ENCODE data around the gene GRAMD4. TPM values are rescaled to one million over a fixed set of nuclear protein-coding genes. Genes with fewer than 3 reads are reported as not detected.

GRAMD4 gene
- total and polyA plus RNA-seq, 10 of the 15 experiments (the other 5 are each of a cell fraction or from before 2014, with no cell fraction given), result 0.21 to 45.5 (median 10.6) TPM

GRCh38 chr22:46710806-46711205 is 90.6 kb downstream of the GRAMD4 start:
- ChIA-PET CTCF (no interaction called here), POLR2A (no interaction called here), RAD21 (ENCODE audit: unreplicated experiment) (no interaction called here), SMC1A (ENCODE audit: uncharacterized antibody, unreplicated experiment) (no interaction called here)
- in situ Hi-C loops (cut with MboI) (no loop called here), intact Hi-C loops (cut with micrococcal nuclease; ENCODE audit: unreplicated experiment) (no loop called here)
- FAIRE-seq (no peak), DNase-seq (ENCODE audit: low read depth, low spot score) (no peak), ATAC-seq (no peak)
- Histone ChIP-seq H3K4me1 (ENCODE audit: control insufficient read depth, insufficient read depth, low read length) (no peaks in the 10 kb centered on the region), H3K9ac (ENCODE audit: control insufficient read depth, insufficient read depth, low read length) (no peak overlapping the region), H3K36me3 (ENCODE audit: control insufficient read depth in 2 of 2, insufficient read depth in 2 of 2, low read length in 1 of 2) (peaks cover 20 to 25% of the 10 kb centered on the region in 2 experiments), H3K9me3 (replicated peaks; ENCODE audit: control insufficient read depth, insufficient read depth, low read length) (no peaks in the 10 kb centered on the region), H3K4me2 (ENCODE audit: control insufficient read depth, insufficient read depth) (no peak overlapping the region), H3K27ac (ENCODE audit: control insufficient read depth, insufficient read depth) (no peak overlapping the region), H4K20me1 (ENCODE audit: control insufficient read depth, insufficient read depth) (no peaks in the 10 kb centered on the region), H2AFZ (ENCODE audit: control insufficient read depth, low read depth, low read length) (no peak overlapping the region), H3K4me3 (no peak overlapping the region), H3K79me2 (ENCODE audit: control insufficient read depth, insufficient read depth, low read length) (no peaks in the 10 kb centered on the region), H3K27me3 (replicated peaks in 1 of 2; ENCODE audit: control insufficient read depth in 2 of 2, insufficient read depth in 2 of 2, low read length in 1 of 2) (no peaks in the 10 kb centered on the region)
- WGBS (ENCODE audit: insufficient coverage, insufficient replicate concordance, low lambda C conversion rate, missing lambda C conversion rate), result 98% methylated on average over 11 of the region's 11 CpGs
- TF ChIP-seq HDAC6 (IDR thresholded peaks at IDR 0.05; ENCODE audit: unreplicated experiment), result no peak
- TF ChIP-seq SMC3 (IDR thresholded peaks at IDR 0.05; ENCODE audit: borderline replicate concordance, low read length), result no peak
- no peak for TF ChIP-seq TCF7 (IDR thresholded peaks at IDR 0.05; ENCODE audit: borderline replicate concordance)
- no peak for TF ChIP-seq DPF2 (IDR thresholded peaks at IDR 0.05)
- BruUV-seq (replicated peaks), result no TSS peak

DNA sequence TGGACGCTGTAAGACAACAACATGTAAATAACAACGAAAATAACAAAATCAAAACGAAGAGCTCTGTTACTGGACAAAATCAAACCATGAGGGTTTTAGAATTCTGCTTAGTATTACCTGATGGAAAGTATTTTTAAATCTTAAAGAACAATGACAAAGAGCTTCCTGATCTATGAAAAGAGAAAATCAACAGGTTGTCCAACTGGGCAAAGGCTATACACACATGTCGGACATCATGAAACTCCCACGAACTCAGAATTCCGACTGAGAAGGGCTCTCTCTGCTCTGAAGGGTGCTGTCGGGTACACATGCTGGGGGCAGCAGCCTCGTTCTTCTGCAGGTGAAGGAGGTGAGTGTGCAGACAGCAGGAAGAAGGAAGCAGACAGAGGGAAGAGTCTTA is 92.1 kb downstream of the GRAMD4 start:
- no peak overlapping the region for H2AFZ ChIP-seq (ENCODE audit: control insufficient read depth, low read depth, low read length)
- peaks cover 20 to 25% of the 10 kb centered on the region in 2 experiments for H3K36me3 ChIP-seq (ENCODE audit: control insufficient read depth in 2 of 2, insufficient read depth in 2 of 2, low read length in 1 of 2)
- BruUV-seq (replicated peaks), result no TSS peak
- no peaks in the 10 kb centered on the region for H4K20me1 ChIP-seq (ENCODE audit: control insufficient read depth, insufficient read depth)
- in situ Hi-C loops (cut with MboI) (no loop called here), intact Hi-C loops (cut with micrococcal nuclease; ENCODE audit: unreplicated experiment) (no loop called here)
- H3K4me2 ChIP-seq (ENCODE audit: control insufficient read depth, insufficient read depth), result no peak overlapping the region
- no peak for TF ChIP-seq NFXL1 (IDR thresholded peaks at IDR 0.05; ENCODE audit: borderline replicate concordance)
- TF ChIP-seq, protein P1, sequence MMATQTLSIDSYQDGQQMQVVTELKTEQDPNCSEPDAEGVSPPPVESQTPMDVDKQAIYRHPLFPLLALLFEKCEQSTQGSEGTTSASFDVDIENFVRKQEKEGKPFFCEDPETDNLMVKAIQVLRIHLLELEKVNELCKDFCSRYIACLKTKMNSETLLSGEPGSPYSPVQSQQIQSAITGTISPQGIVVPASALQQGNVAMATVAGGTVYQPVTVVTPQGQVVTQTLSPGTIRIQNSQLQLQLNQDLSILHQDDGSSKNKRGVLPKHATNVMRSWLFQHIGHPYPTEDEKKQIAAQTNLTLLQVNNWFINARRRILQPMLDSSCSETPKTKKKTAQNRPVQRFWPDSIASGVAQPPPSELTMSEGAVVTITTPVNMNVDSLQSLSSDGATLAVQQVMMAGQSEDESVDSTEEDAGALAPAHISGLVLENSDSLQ (IDR thresholded peaks at IDR 0.05), result no peak
- TF ChIP-seq ATF7 (IDR thresholded peaks at IDR 0.05; ENCODE audit: low read depth), result no peak
- TF ChIP-seq CREB1 (IDR thresholded peaks at IDR 0.05; ENCODE audit: low read depth), result no peak
- no peak for TF ChIP-seq PRDM15 (CRISPR knock-in tag; IDR thresholded peaks at IDR 0.05)
- no peaks in the 10 kb centered on the region for H3K4me1 ChIP-seq (ENCODE audit: control insufficient read depth, insufficient read depth, low read length)
- no peak overlapping the region for H3K27ac ChIP-seq (ENCODE audit: control insufficient read depth, insufficient read depth)
- H3K4me3 ChIP-seq, result no peak overlapping the region
- DNase-seq (ENCODE audit: low read depth, low spot score) (no peak), FAIRE-seq (no peak), ATAC-seq (no peak)
- H3K9ac ChIP-seq (ENCODE audit: control insufficient read depth, insufficient read depth, low read length), result no peak overlapping the region
- H3K79me2 ChIP-seq (ENCODE audit: control insufficient read depth, insufficient read depth, low read length), result no peaks in the 10 kb centered on the region
- POLR2A ChIA-PET, result no interaction called here
- SMC1A ChIA-PET (ENCODE audit: uncharacterized antibody, unreplicated experiment), result no interaction called here
- no peaks in the 10 kb centered on the region for H3K27me3 ChIP-seq (replicated peaks in 1 of 2; ENCODE audit: control insufficient read depth in 2 of 2, insufficient read depth in 2 of 2, low read length in 1 of 2)
- WGBS (ENCODE audit: insufficient coverage, insufficient replicate concordance, low lambda C conversion rate, missing lambda C conversion rate), result 95% methylated on average over 8 of the region's 8 CpGs
- CTCF ChIA-PET, result no interaction called here
- no peaks in the 10 kb centered on the region for H3K9me3 ChIP-seq (replicated peaks; ENCODE audit: control insufficient read depth, insufficient read depth, low read length)
- RAD21 ChIA-PET (ENCODE audit: unreplicated experiment), result no interaction called here
